ENCODE results near the gene AGT.

The AGT gene

DNA sequence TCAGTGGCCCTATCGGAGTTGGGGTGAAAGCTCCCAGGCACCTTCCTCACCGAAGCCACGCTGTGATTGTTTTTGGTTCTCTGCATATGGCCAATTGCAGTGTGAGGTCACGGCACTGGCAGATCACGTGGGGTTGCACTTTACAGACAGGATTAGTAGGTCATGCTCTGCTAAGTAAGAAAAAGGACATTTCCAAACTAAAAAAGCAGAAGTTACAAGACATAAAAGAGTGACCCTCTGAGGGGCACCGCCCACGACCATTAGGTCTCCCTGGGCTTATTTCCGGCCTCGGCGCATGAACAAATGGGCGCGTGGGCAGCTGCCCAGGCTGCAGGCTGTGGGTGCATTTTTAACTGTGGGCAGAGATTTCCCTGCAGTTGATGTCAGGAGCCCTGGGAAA is 35.2 kb upstream of the AGT start:
- Histone ChIP-seq H3K9me3 (ENCODE audit: severe bottlenecking) (no peaks in the 10 kb centered on the region), H3K27ac (ENCODE audit: poor library complexity, severe bottlenecking) (no peak overlapping the region), H3K4me1 (ENCODE audit: insufficient read depth, poor library complexity, severe bottlenecking) (peaks cover 3% of the 10 kb centered on the region), H3K36me3 (ENCODE audit: low read depth) (no peaks in the 10 kb centered on the region), H3K27me3 (ENCODE audit: insufficient read depth, poor library complexity, severe bottlenecking) (no peaks in the 10 kb centered on the region), H3K4me3 (ENCODE audit: severe bottlenecking) (no peak overlapping the region)
- DNase-seq (ENCODE audit: low spot score) = no peak
- no peak for ATAC-seq (ENCODE audit: low read depth)
- TF ChIP-seq, protein P1, sequence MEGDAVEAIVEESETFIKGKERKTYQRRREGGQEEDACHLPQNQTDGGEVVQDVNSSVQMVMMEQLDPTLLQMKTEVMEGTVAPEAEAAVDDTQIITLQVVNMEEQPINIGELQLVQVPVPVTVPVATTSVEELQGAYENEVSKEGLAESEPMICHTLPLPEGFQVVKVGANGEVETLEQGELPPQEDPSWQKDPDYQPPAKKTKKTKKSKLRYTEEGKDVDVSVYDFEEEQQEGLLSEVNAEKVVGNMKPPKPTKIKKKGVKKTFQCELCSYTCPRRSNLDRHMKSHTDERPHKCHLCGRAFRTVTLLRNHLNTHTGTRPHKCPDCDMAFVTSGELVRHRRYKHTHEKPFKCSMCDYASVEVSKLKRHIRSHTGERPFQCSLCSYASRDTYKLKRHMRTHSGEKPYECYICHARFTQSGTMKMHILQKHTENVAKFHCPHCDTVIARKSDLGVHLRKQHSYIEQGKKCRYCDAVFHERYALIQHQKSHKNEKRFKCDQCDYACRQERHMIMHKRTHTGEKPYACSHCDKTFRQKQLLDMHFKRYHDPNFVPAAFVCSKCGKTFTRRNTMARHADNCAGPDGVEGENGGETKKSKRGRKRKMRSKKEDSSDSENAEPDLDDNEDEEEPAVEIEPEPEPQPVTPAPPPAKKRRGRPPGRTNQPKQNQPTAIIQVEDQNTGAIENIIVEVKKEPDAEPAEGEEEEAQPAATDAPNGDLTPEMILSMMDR (IDR thresholded peaks at IDR 0.05; ENCODE audit: poor library complexity, severe bottlenecking) = no peak

DNA sequence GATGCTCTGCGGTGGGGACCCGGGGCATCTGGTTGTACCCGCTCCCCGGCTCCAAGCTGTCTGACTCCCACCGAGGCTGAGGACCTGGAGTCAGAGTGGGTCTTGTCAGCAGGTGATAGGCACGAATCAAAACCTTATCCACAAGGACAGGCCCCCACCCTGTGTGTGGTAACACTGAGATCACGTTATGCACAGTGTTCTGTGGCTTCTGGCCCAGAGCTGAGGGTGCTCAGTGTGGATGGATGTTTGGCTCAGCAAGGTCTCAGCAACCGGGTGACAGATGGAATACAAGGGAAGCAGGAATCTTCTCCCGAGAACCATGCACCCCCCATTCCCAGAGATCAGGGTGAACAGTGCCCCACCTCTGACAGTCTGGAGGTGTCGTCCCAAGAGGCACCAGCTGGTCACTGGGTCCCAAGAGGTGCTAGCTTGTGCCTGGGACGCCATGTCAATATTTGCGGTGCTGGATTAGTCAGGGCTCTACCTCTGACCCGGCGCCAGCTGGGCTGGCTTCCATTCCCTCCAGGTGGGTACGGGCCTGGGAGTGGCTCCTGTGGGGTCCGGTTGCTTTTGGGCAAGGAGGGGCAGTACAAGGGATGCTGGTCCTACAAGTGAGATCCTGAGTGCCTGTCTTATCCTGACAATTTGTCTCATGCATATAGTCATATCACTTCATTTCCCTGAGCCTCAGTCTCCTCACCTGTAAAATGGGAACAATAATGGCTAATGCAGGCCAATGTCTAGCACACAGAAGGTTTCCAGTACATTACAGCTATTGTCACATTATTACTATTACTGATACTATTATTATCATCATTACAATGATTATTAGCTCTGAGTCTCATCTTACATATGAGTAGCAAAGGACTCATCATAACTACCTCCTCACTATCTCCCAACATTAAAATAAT is 34.2 kb upstream of the AGT start:
- TF ChIP-seq, protein P1 (IDR thresholded peaks at IDR 0.05; ENCODE audit: poor library complexity, severe bottlenecking) = no peak
- Histone ChIP-seq H3K27me3 (ENCODE audit: insufficient read depth, poor library complexity, severe bottlenecking) (no peaks in the 10 kb centered on the region), H3K27ac (ENCODE audit: poor library complexity, severe bottlenecking) (no peak overlapping the region), H3K36me3 (ENCODE audit: low read depth) (no peaks in the 10 kb centered on the region), H3K4me1 (ENCODE audit: insufficient read depth, poor library complexity, severe bottlenecking) (peaks cover 3% of the 10 kb centered on the region), H3K4me3 (ENCODE audit: severe bottlenecking) (no peak overlapping the region), H3K9me3 (ENCODE audit: severe bottlenecking) (no peaks in the 10 kb centered on the region)
- ATAC-seq (ENCODE audit: low read depth) (no peak), DNase-seq (ENCODE audit: low spot score) (no peak)

DNA sequence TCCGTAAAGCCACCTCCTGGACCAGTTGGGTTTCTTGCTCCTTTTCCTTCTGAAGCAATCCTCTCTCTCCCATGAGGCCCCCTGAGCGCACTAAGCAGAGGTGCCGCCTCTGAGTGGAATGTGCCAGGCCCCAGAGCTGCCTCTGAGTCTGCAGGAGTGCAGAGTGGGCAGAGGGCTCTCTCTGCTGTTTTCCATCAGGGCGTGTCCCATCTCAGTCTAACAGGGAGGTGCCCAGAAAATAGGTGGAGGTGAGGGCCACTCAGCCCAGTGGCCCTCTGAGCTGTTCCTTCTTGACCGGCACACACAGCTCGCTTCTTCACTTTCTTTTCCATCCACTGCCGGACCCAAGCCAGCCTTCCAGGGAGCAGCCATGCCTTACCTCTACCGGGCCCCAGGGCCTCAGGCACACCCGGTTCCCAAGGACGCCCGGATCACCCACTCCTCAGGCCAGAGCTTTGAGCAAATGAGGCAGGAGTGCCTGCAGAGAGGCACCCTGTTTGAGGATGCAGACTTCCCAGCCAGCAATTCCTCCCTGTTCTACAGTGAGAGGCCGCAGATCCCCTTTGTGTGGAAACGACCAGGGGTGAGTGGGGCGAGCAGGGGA is 33.3 kb upstream of the AGT start, which contains the start of gene CAPN9:
Gene CAPN9 (plus strand): TSS at position 262 of the 604 bp plus-strand sequence. CDS start 109 bp downstream, at position 371.
- Histone ChIP-seq H3K36me3 (ENCODE audit: low read depth) (no peaks in the 10 kb centered on the region), H3K27me3 (ENCODE audit: insufficient read depth, poor library complexity, severe bottlenecking) (no peaks in the 10 kb centered on the region), H3K9me3 (ENCODE audit: severe bottlenecking) (no peaks in the 10 kb centered on the region), H3K4me3 (ENCODE audit: severe bottlenecking) (no peak within 1 kb of the TSS), H3K4me1 (ENCODE audit: insufficient read depth, poor library complexity, severe bottlenecking) (peaks cover 3% of the 10 kb centered on the region), H3K27ac (ENCODE audit: poor library complexity, severe bottlenecking) (no peak within 1 kb of the TSS)
- DNase-seq (ENCODE audit: low spot score) (no peak), ATAC-seq (ENCODE audit: low read depth) (no peak)
- TF ChIP-seq, protein P1 (IDR thresholded peaks at IDR 0.05; ENCODE audit: poor library complexity, severe bottlenecking) = no peak

DNA sequence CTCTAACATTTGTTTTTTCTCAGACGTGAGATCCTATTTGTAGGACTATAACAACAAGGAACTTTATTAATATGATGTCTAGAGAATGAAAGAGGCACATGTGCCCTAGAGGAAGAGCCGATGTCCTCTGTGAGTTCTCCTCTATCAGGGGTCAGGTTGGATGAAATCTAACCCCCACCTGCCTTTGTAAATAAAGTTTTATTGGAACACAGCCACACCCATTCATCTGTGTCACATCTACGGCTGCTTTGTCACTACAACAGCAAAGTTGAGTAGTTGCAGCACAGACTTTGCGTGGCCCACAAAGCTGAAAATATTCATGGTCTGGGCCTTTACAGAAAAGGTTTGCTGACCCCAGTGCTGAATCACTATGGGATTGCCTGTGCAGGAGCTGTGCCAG is 32.7 kb upstream of the AGT start:
- DNase-seq (ENCODE audit: low spot score) (no peak), ATAC-seq (ENCODE audit: low read depth) (no peak)
- Histone ChIP-seq H3K4me3 (ENCODE audit: severe bottlenecking) (no peak overlapping the region), H3K27me3 (ENCODE audit: insufficient read depth, poor library complexity, severe bottlenecking) (no peaks in the 10 kb centered on the region), H3K9me3 (ENCODE audit: severe bottlenecking) (no peaks in the 10 kb centered on the region), H3K36me3 (ENCODE audit: low read depth) (no peaks in the 10 kb centered on the region), H3K27ac (ENCODE audit: poor library complexity, severe bottlenecking) (no peak overlapping the region), H3K4me1 (ENCODE audit: insufficient read depth, poor library complexity, severe bottlenecking) (peaks cover 3% of the 10 kb centered on the region)
- TF ChIP-seq, protein P1 (IDR thresholded peaks at IDR 0.05; ENCODE audit: poor library complexity, severe bottlenecking) = no peak
